T47D (cell line): ENCODE results near the gene C10orf67.
"Not testable (repeated sequence)": the region's sequence is repeated elsewhere in the genome, so short reads cannot be mapped to it uniquely, and the experiment has no call there.

Experiments
- DNase-seq, 2 experiments: peaks; one replicate each; pipeline versions ENCODE4 v3.0.0 to v3.0.0-alpha.2; 2011 to 2012; ENCODE audit warnings: low read depth in 1 of 2, low spot score in 1 of 2
- JUND ChIP-seq: IDR thresholded peaks from 2 replicates; pipeline ENCODE4 v1.6.1; 2012; ENCODE audit warnings: low read depth
- in situ Hi-C: cut with HindIII; loops from 2 replicates; pipeline ENCODE4 v1.10.0; 2016; ENCODE audit warnings: low sequenced_read_pairs, low pct_unique_long_range_greater_than_20kb

C10orf67 gene

GRCh38 chr10:23371073-23371472 is 26.5 kb upstream of the C10orf67 start:
- no peak for DNase-seq
- in situ Hi-C loops, result no loop called here
- TF ChIP-seq JUND, result no peak

GRCh38 chr10:23370106-23370505 is 25.5 kb upstream of the C10orf67 start:
- in situ Hi-C loops, result no loop called here
- DNase-seq, result no peak
- no peak for TF ChIP-seq JUND

DNA sequence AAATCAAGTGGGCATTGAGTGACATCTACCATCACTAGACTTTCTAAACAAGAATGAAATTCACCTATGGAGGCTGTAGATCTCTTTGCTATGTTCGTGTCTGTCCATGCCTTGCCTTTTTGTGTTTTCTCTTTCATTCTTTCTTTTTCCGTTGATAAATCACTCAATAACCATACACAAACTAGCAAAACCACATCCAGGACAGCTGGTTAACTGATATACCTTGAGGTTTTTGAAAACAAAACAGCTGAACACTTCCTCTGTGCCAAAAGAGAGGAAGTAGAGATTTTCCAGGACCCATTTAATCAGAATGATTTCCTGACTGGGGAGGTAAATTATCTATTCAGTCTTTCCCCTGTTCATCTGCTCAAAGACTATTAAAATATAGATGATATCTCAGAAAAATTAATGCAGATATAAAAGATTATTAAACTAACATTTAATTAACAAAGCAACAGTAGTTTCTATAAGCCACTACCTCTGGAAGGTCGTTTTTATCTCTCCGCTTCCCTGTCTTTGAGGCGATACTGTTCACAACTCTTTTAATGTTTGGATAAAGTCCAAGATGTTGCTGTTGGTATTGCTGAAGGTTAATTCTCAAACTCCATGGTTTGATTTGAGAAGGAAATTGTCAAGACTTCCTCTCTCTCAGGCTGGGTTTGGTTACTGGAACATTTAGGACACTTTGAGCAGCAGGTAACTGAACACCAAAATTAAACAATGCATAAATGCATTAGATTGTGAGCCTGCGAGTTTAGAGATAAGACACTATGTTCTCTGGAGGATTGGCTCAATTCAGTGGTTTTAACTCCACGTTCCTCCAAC is 24.4 kb upstream of the C10orf67 start:
- DNase-seq, result no peak
- in situ Hi-C loops, result no loop called here
- TF ChIP-seq JUND, result no peak

- in situ Hi-C loops, result no loop called here
- TF ChIP-seq JUND, result no peak
- no peak for DNase-seq
Observed at GRCh38 chr10:23367896-23368595, 23.4 kb upstream of the C10orf67 start.

- DNase-seq, in situ Hi-C loops: not testable (repeated sequence)
Observed at GRCh38 chr10:23365417-23366030, 20.9 kb upstream of the C10orf67 start.

DNA sequence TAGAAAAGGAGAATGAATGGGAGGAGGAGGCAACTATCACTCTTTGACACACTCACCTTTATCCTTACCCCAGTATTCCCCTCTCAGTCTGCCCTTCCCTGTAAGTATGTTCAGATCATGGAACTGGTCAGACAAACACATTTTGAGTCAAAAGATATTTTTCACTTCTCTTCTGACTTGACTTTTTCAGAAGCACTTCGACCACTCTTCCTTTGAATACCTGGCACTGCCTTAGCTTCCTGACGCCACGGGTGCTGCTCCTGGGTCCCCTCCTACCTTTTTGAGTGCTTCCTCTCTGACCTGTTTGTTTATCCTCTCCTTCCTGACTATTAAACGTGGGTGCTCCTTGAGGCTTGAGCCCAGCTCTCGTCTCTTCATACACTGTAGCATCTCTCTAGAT is 19.8 kb upstream of the C10orf67 start:
- no peak for DNase-seq
- TF ChIP-seq JUND, result no peak
- in situ Hi-C loops, result no loop called here

DNA sequence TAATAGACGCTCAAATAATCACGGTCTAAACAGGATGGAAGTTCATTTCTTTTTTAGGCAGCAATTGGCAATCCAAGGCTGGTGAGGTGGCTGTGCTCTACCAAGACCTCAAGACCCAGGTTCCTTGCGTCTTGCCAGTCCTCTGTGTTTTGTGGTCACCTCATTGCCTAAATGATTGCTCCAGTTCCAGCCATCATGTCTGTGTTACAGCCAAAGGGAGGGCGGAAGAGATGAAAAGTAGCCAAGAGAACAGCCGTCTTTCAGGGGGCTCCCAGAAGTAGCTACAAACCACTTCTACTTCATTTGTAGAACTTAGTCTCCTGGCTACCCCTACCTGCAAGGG is 19.2 kb upstream of the C10orf67 start:
- in situ Hi-C loops, result no loop called here
- DNase-seq, result no peak
- TF ChIP-seq JUND, result no peak

DNA sequence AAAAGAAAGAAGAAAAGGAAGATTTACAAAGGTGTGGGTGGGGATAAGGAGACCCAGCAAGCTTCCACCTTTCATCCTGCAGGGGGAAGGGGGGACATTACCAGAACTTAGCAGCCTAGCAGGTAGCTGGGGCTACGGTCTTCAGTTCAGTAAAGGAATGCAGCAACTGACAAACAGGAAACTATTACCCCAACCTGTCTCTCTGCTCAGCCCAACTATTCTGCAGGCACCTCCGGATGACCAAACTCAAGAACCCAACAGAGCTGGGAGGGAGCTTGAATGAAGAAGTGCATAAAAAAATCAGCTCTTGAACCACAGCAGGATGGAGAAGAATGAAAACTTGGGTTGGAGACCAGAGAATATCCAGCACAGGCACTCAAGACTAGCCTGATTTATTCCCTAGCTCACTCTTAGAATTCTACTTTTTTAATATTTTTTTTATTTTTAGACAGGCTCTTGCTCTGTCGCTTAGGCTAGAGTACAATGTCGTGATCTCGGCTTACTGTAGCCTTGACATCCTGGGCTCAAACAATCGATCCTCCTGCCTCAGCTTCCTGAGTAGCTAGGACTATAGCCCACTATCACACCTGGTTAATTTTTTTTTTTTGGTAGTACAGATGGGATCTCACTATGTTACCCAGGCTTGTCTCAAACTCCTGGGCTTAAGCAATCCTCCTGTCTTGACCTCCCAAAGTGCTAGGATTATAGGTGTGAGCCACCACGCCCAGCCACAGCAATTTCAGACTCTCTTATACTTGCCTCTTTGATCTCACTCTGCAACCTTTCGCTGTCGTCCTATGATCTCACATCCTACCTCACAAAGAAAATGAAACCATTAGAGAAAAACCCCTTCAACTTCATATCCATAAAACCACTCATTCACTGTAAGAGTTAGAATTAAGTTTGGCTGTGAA is 18.5 kb upstream of the C10orf67 start:
- TF ChIP-seq JUND, result no peak
- in situ Hi-C loops, result no loop called here
- DNase-seq, result no peak

- DNase-seq, result no peak
- in situ Hi-C loops, result no loop called here
- no peak for TF ChIP-seq JUND
Observed at GRCh38 chr10:23362069-23362830, 17.7 kb upstream of the C10orf67 start.

DNA sequence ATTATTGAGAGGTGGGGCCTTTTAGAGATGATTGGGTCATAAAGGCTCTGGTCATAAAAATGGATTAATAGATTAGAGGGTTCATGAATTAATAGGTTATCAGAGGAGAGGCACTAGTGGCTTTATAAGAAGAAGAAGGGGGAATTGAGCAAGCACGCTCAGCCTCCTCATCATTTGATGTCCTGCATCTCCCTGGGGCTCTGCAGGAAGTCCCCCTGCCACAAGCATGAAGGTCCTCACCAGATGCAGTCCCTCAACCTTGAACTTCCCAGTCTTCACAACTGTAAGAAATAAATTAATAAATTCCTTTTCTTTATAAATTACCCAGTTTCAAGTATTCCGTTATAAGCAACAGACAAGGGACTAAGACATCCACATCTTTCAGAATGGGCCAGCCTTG is 17.1 kb upstream of the C10orf67 start:
- no peak for TF ChIP-seq JUND
- no peak for DNase-seq
- in situ Hi-C loops, result no loop called here

- TF ChIP-seq JUND, result no peak
- peak in 1 of 2 experiments; percentile 17 for DNase-seq
- in situ Hi-C loops, result no loop called here
Observed at GRCh38 chr10:23359692-23360380, 15.2 kb upstream of the C10orf67 start.
